Subcutaneous abdominal adipose tissue (tissue), 5 donors: ENCODE data around the gene TAS1R1.

Source experiments
- H3K27ac ChIP-seq: one replicate; pipeline ENCODE4 v1.7.0; 2013; ENCODE audit warnings: low read depth, mild to moderate bottlenecking, inconsistent platforms, low read length, moderate library complexity
- H3K27me3 ChIP-seq, 5 donors: one replicate each; pipeline ENCODE4 v1.7.0; 2013; ENCODE audit warnings: low read length in 5 of 5, inconsistent platforms in 1 of 5; ENCODE audit not compliant: control insufficient read depth in 5 of 5, insufficient read depth in 4 of 5
- H3K36me3 ChIP-seq, 5 donors: one replicate each; pipeline ENCODE4 v1.7.0; 2013; ENCODE audit warnings: low read length in 5 of 5; ENCODE audit not compliant: control insufficient read depth in 5 of 5, insufficient read depth in 5 of 5
- H3K4me1 ChIP-seq, 5 donors: one replicate each; pipeline ENCODE4 v1.7.0; 2013; ENCODE audit warnings: low read length in 5 of 5, mild to moderate bottlenecking in 3 of 5, moderate library complexity in 1 of 5; ENCODE audit not compliant: control insufficient read depth in 5 of 5, insufficient read depth in 5 of 5
- H3K4me3 ChIP-seq, 5 donors: one replicate each; pipeline ENCODE4 v1.7.0; 2013; ENCODE audit warnings: low read length in 5 of 5, low read depth in 1 of 5
- H3K9ac ChIP-seq, 5 donors: one replicate each; pipeline ENCODE4 v1.7.0; 2013; ENCODE audit warnings: low read length in 5 of 5, mild to moderate bottlenecking in 4 of 5, moderate library complexity in 3 of 5
- H3K9me3 ChIP-seq, 5 donors: one replicate each; pipeline ENCODE4 v1.7.0; 2013; ENCODE audit warnings: low read length in 5 of 5; ENCODE audit not compliant: control insufficient read depth in 5 of 5
- donor health status: healthy.
- donor health status: healthy.
- donor health status: healthy.
- donor health status: healthy.
- donor health status: healthy.

TAS1R1 gene

GRCh38 chr1:6554907-6555778 lies at the start of gene TAS1R1:
Gene TAS1R1 (plus strand): TSS chr1:6555307. CDS start chr1:6555374, 67 bp downstream.
- H3K4me1 ChIP-seq: peaks cover 9 to 25% (median 24%) of the 10 kb centered on the region in 5 donors
- no peaks in the 10 kb centered on the region for H3K9me3 ChIP-seq
- peak within 1 kb of the TSS; percentile 75 to 97 (median 87) for H3K4me3 ChIP-seq
- peaks cover 0 to 6% (median 0%) of the 10 kb centered on the region in 5 donors for H3K36me3 ChIP-seq
- no peaks in the 10 kb centered on the region for H3K27me3 ChIP-seq
- H3K9ac ChIP-seq: peak within 1 kb of the TSS in 4 of 5 donors; percentile 95 to 99 (median 98)
- peak within 1 kb of the TSS; percentile 62 for H3K27ac ChIP-seq

GRCh38 chr1:6505367-6506209 lies 49.5 kb upstream of the TAS1R1 start:
- peaks cover 11 to 91% (median 63%) of the 10 kb centered on the region in 5 donors for H3K4me1 ChIP-seq
- no peaks in the 10 kb centered on the region for H3K36me3 ChIP-seq
- H3K9me3 ChIP-seq: no peaks in the 10 kb centered on the region
- H3K9ac ChIP-seq: no peak overlapping the region
- no peak overlapping the region for H3K27ac ChIP-seq
- no peaks in the 10 kb centered on the region for H3K27me3 ChIP-seq
- no peak overlapping the region for H3K4me3 ChIP-seq

GRCh38 chr1:6506210-6507036 lies 48.7 kb upstream of the TAS1R1 start:
- Histone ChIP-seq H3K27me3 (no peaks in the 10 kb centered on the region), H3K4me1 (peaks cover 8 to 90% (median 60%) of the 10 kb centered on the region in 5 donors), H3K27ac (no peak overlapping the region), H3K36me3 (no peaks in the 10 kb centered on the region), H3K9ac (peak overlapping the region in 1 of 5 donors; percentile 61), H3K4me3 (no peak overlapping the region), H3K9me3 (no peaks in the 10 kb centered on the region)

- Histone ChIP-seq H3K36me3 (no peaks in the 10 kb centered on the region), H3K27me3 (no peaks in the 10 kb centered on the region), H3K27ac (no peak overlapping the region), H3K9ac (peak overlapping the region in 1 of 5 donors; percentile 39), H3K4me3 (no peak overlapping the region), H3K4me1 (peaks cover 2 to 90% (median 53%) of the 10 kb centered on the region in 5 donors), H3K9me3 (no peaks in the 10 kb centered on the region)
Observed at GRCh38 chr1:6507037-6507428, 48.1 kb upstream of the TAS1R1 start.

- Histone ChIP-seq H3K9ac (peak overlapping the region in 1 of 5 donors; percentile 39), H3K4me1 (peaks cover 0 to 90% (median 49%) of the 10 kb centered on the region in 5 donors), H3K9me3 (no peaks in the 10 kb centered on the region), H3K27ac (no peak overlapping the region), H3K4me3 (no peak overlapping the region), H3K36me3 (no peaks in the 10 kb centered on the region), H3K27me3 (no peaks in the 10 kb centered on the region)
Observed at GRCh38 chr1:6507461-6507911, 47.6 kb upstream of the TAS1R1 start.

GRCh38 chr1:6508154-6508815 lies 46.8 kb upstream of the TAS1R1 start:
- H3K9me3 ChIP-seq: no peaks in the 10 kb centered on the region
- H3K27ac ChIP-seq: no peak overlapping the region
- H3K9ac ChIP-seq: peak overlapping the region in 1 of 5 donors; percentile 26
- H3K4me3 ChIP-seq: peak overlapping the region in 1 of 5 donors; percentile 18
- H3K36me3 ChIP-seq: no peaks in the 10 kb centered on the region
- H3K27me3 ChIP-seq: no peaks in the 10 kb centered on the region
- H3K4me1 ChIP-seq: peaks cover 0 to 90% (median 50%) of the 10 kb centered on the region in 5 donors

GRCh38 chr1:6508816-6509189 lies 46.3 kb upstream of the TAS1R1 start:
- Histone ChIP-seq H3K9ac (no peak overlapping the region), H3K36me3 (no peaks in the 10 kb centered on the region), H3K9me3 (no peaks in the 10 kb centered on the region), H3K27me3 (no peaks in the 10 kb centered on the region), H3K4me1 (peaks cover 2 to 90% (median 55%) of the 10 kb centered on the region in 5 donors), H3K4me3 (no peak overlapping the region), H3K27ac (no peak overlapping the region)

GRCh38 chr1:6509220-6509918 lies 45.7 kb upstream of the TAS1R1 start:
- Histone ChIP-seq H3K27me3 (no peaks in the 10 kb centered on the region), H3K36me3 (no peaks in the 10 kb centered on the region), H3K9me3 (no peaks in the 10 kb centered on the region), H3K27ac (peak overlapping the region; percentile 6), H3K9ac (no peak overlapping the region), H3K4me3 (no peak overlapping the region), H3K4me1 (peaks cover 2 to 93% (median 59%) of the 10 kb centered on the region in 5 donors)

GRCh38 chr1:6509919-6510291 lies 45.2 kb upstream of the TAS1R1 start:
- Histone ChIP-seq H3K9me3 (no peaks in the 10 kb centered on the region), H3K36me3 (no peaks in the 10 kb centered on the region), H3K9ac (no peak overlapping the region), H3K27me3 (no peaks in the 10 kb centered on the region), H3K27ac (peak overlapping the region; percentile 6), H3K4me3 (no peak overlapping the region), H3K4me1 (peaks cover 2 to 90% (median 59%) of the 10 kb centered on the region in 5 donors)
